EH (cell line): Measurements from ENCODE around the gene MYH9.
"Not testable (repeated sequence)": the region's sequence is repeated elsewhere in the genome, so short reads cannot be mapped to it uniquely, and the experiment has no call there.

ENCODE experiments used
- DNase-seq: peaks from one replicate; pipeline ENCODE4 v3.0.0-alpha.2; 2015; ENCODE audit warnings: low read depth

The MYH9 gene

DNA sequence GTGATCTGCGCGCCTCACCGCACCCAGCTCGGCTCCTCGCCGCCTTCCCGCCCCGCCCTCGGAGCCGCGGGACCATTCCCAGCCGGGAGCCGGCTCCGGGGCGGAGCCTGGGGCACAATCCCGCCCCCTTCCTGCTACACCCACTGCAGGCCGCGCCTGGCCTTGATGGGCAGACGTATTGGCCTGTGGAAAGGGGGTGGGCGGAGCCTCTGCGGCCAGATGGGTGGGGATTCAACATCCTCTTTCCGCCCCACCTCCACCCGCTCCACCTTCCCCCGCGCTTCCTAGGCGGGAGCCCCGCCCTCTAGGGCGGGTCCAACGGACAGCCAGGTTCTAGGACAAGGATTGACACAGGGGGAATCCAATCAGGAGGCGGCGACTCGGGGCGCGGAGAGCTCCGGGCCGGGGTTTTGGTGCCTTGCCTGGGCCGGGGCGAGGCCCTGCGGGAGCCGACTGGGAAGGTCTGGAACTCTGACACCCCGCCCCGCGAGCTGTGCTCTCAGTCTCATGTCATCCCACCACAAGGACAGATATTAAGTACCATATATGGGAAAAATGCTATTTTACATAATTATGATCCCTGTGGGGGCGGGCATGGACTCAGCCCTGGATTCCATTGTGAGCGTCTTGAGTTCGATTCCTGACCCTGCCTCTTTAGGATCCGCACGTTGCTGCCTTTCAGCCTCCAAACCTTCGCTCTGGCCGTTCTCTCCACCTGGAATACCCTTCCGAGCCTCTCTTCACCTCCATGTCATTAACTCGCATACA is at the start of gene MYH9:
Gene MYH9, minus strand, starts transcription at position 9 of the 768 bp plus-strand sequence. CDS start 38,731 bp downstream, outside the sequence.
- DNase-seq: peak; percentile 100

GRCh38 chr22:36435516-36436415 is 48.0 kb upstream of the MYH9 start:
- no peak for DNase-seq

- no peak for DNase-seq
These were observed 45.8 kb upstream of the MYH9 start for GRCh38 chr22:36433318-36434231.

- peak; percentile 76 for DNase-seq
These were observed 45.0 kb upstream of the MYH9 start for GRCh38 chr22:36432592-36433317.

DNA sequence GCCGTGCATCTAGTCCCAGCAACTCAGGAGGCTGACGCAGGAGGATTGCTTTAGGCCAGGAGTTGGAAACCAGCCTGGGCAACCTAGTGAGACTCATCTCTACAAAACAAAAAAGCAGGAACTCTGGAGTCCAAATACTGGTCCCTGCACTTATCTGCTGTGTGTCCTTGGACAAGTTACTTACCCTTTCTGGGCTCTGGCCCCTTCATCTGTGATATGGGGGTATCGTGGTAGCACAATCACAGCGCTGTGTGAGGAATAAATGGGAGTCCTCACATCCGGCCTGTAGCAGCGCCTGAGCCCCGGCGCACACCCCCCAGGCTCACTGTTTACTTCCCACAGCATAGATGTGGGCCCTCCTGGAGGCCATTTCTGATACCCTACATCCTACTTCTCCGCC is 44.2 kb upstream of the MYH9 start:
- DNase-seq: no peak

DNA sequence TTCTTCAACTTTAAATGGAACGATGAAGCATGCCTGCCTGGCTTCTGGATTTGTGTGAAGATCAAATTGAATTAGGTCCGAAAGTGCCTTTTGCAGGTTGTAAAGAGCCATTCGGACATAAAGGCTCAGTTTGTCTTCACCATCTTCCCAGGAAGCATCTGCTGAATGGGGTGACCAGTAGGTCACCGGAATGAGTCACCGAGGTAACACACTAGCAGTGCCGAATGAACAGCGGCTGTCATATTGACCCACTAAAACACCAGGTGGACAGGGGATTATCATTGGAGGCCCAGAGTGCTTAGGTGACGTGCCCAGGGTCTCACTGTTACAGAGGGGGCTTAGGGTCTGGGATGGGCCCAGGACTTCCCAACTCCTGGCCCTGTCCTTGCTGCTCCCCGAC is 43.1 kb upstream of the MYH9 start:
- DNase-seq: peak; percentile 57

GRCh38 chr22:36427952-36428351 is 40.2 kb upstream of the MYH9 start:
- not testable (repeated sequence) for DNase-seq

- peak; percentile 47 for DNase-seq
These were observed 38.3 kb upstream of the MYH9 start for GRCh38 chr22:36425977-36426523.

DNA sequence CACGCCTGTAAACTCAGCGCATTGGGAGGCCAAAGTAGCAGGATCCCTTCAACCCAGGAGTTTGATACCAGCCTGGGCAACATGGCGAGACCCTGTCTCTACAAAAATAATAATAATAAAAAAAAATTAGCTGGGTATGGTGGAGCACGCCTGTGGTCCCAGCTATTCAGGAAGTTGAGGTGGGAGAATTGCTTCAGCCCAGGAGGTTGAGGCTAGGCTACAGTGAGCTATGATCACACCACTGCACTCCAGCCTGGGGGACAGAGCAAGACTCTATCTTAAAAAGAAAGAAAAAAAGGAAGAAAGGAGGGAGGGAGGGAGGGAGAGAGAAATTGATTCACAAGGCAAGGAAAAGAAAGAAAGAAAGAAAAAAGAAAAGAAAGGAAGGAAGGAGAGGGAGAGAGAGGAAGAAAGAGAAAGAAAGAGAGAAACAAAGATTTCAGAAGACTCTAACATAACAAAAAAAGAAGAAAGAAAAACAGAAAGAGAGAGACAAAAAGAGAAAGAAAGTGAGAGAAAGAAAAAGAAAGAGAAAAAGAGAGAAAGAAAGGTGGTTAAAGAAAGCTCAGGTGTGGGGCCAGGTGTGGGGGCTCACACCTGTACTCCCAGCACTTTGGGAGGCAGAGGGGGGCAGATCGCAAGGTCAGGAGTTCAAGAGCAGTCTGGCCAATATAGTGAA is 37.3 kb upstream of the MYH9 start:
- DNase-seq: no peak

DNA sequence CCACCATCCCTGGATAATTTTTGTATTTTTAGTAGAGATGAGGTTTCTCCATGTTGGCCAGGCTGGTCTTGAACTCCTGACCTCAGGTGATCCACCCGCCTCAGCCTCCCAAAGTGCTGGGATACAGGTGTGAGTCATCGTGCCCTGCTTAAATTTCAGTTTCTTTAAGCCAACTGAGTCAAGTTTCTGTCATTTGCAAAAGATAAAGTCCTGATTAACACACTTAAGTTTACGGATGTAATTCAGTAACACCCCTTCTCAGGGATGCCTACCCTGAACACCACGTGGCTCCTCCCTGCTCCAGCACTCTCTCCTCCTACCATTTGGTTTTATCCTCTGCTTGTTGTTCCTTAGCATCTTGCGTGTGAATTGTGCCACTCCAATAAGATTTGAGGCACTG is 36.7 kb upstream of the MYH9 start:
- DNase-seq: not testable (repeated sequence)

DNA sequence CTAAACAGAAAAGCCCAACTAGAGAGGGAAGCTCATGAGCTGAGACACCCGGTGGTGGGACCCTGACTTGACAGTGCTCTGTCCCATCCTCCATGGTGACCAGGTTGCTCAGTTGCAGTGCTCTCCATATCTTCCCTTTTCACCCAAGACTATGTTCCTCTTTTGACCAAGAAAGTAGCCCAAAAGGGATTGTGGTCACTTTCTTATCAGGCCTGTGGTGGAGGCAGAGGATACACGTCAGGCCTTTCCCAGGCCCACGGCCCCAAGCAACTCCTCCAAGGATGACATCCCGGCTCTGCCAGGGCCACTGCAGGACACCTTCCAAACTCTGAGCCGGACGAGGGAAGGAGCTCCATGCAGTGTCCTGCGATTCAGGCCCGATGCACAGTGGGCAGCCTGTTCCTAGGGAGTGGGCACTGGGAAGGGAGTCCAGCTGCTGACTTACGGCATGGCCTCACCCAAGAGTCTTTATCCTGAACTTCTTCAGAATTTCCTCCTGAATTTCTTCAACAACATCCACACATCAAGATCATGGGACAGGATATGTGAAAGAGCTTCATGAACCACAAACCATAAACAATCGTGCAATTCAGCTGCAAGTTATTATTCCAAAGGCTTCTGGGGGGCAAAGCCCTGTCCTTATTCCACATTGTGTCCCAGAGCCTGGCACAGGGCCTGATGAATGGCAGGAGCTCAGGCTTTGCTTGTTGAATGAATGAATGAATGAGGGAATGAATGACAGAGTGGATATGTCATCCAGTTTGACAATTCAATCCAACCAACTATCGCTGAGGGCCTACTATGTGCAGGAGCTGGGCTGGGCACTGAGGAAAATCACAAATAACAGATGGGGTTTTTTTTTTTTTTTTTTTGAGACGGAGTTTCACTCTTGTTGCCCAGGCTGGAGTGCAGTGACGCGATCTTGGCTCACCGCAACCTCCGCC is 36.0 kb upstream of the MYH9 start:
- DNase-seq: peak; percentile 77

GRCh38 chr22:36422287-36423014 is 34.7 kb upstream of the MYH9 start:
- DNase-seq: no peak

- DNase-seq: peak; percentile 48
These were observed 32.4 kb upstream of the MYH9 start for GRCh38 chr22:36419912-36420882.

DNA sequence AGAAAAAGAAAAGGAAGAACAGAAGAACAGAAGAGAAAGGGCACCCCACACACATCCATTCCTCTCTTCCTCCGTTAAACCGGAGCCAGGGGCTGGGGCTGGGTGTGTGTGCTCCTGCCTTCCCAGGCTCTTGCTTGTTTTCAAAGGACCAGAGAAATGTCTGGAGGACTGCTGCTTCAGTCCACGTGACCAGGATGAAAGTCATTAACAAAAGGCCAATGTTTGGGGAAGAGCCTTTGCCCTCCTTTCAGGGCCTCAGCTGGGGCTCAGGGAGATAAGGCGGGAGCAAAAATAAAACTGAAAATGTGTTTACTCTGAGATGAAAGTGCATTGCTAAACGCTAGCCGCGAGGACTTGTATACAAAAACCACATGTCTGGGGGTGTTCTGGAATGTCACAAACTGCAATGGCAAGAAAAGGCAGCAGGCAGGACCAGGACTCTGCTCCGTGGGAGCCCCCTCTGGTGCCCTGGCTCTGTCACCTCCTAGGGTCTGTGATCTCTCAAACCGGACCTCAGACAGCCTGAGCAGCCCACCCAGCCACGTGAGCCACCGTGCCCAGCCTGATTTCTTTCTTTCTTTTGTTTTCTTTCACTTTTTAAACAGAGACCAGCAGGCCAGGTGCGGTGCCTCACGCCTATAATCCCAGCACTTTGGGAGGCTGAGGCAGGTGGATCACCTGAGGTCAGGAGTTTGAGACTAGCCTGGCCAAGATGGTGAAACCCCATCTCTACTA is 31.6 kb upstream of the MYH9 start:
- peak; percentile 73 for DNase-seq

GRCh38 chr22:36417281-36417686 is 29.5 kb upstream of the MYH9 start:
- DNase-seq: peak; percentile 78

DNA sequence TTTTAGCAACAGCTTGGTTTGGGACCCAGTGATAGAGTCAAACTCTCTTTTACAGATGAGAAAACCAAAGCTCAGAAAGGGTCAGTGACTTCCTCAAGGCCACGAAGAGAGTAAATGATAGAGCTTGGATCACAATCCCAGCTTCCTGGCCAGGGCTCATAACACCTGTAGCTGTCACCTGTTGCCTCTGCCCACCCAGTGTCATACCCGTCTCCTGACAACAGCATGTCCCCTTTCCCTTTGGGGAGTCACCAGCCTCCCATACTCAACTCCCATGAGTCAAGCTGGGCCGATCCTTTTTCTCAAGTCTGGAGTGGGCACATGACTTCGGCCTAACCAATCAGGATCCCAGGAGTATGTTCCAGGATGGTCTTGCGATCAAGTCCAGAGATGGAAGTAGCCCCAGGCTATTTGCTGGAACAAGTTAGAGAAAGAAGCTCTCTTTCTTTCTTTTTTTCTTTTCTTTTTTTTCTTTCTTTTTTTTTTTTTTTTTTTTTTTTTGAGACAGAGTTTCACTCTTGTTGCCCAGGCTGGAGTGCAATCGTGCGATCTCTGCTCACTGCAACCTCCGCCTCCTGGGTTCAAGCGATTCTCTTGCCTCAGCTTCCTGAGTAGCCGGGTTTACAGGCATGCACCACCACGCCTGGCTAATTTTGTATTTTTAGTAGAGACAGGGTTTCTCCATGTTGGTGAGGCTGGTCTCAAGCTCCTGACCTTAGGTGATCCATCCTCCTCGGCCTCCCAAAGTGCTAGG is 27.8 kb upstream of the MYH9 start:
- peak; percentile 56 for DNase-seq
